HCT116 (cell line): ENCODE measurements around the gene MCF2L2. TPM values are rescaled to one million over a fixed set of nuclear protein-coding genes. Genes with fewer than 3 reads are reported as not detected.

Source experiments
- ATAC-seq: fragments of 200-7000 bp; cut with Tn5 transposase; 2 replicates; pipeline ENCODE4 v1.9.1; 2020; ENCODE audit warnings: mild to moderate bottlenecking, moderate library complexity
- BruUV-seq: library from RNA; stranded (reverse); fragments of 400-500 nt; replicated peaks from 2 replicates; lab custom pipeline; 2021; lab: Mats Ljungman, UMichigan
- CTCF ChIA-PET: fragments of 300-600 bp; sonication (Branson Sonifier 250); formaldehyde crosslinking; loops from one replicate; lab custom pipeline; 2021; ENCODE audit warnings: antibody characterized with exemption; lab: Charles Lee
- POLR2A ChIA-PET: fragments of 300-600, 350-600 bp; sonication (Branson Sonifier 250); formaldehyde crosslinking; loops from one replicate; lab custom pipeline; 2021; ENCODE audit warnings: antibody characterized with exemption; lab: Charles Lee
- RAD21 ChIA-PET, 2 experiments: fragments of 300-600 bp; sonication (Branson Sonifier 250); formaldehyde crosslinking; loops; one replicate each; lab custom pipeline; 2023; ENCODE audit warnings: low total read pairs in 2 of 2; ENCODE audit not compliant: uncharacterized antibody in 2 of 2, unreplicated experiment in 2 of 2, low non-redundant PET in 1 of 2; lab: Charles Lee
- DNase-seq: peaks from one replicate; pipeline ENCODE4 v3.0.0-alpha.2; 2010; ENCODE audit warnings: low read depth, low spot score
- H2AFZ ChIP-seq: fragments of 200-600 bp; shearing (Covaris generic), sonication (generic); 2 replicates; pipeline ENCODE4 v1.6.1; 2017; ENCODE audit warnings: low read depth, mixed run types, mixed read lengths, antibody characterized with exemption, low read length; ENCODE audit not compliant: poor library complexity, severe bottlenecking
- H3K27ac ChIP-seq: 2 replicates; pipeline ENCODE4 v1.5.1; 2012; ENCODE audit warnings: low read depth, low read length
- H3K27me3 ChIP-seq: fragments of 200-600 bp; sonication (generic); 2 replicates; pipeline ENCODE4 v1.6.1; 2016; ENCODE audit warnings: mixed run types, low read length, mixed read lengths; ENCODE audit not compliant: insufficient read depth
- H3K36me3 ChIP-seq, 2 experiments: fragments of 200-500 bp in 1 of 2; fragments of 200-600 bp in 1 of 2; sonication (Bioruptor generic) in 1 of 2; sonication (generic) in 1 of 2; 2 replicates each; pipeline versions ENCODE4 v1.5.1 to v1.6.1; 2014 to 2016; ENCODE audit warnings: low read length in 2 of 2, inconsistent platforms in 1 of 2, mixed read lengths in 1 of 2, mixed run types in 1 of 2; ENCODE audit not compliant: insufficient read depth in 2 of 2, control insufficient read depth in 1 of 2
- H3K4me1 ChIP-seq, 2 experiments: fragments of 200-600 bp in 1 of 2; sonication (generic) in 1 of 2; 2 replicates each; pipeline versions ENCODE4 v1.5.1 to v1.6.1; 2012 to 2017; ENCODE audit warnings: low read length in 2 of 2, inconsistent platforms in 1 of 2, mild to moderate bottlenecking in 1 of 2, mixed read lengths in 1 of 2, mixed run types in 1 of 2, moderate library complexity in 1 of 2; ENCODE audit not compliant: insufficient read depth in 2 of 2, control insufficient read depth in 1 of 2
- H3K4me2 ChIP-seq: fragments of 200-600 bp; sonication (generic); 2 replicates; pipeline ENCODE4 v1.6.1; 2017; ENCODE audit warnings: mixed run types, low read length, mixed read lengths
- H3K4me3 ChIP-seq, 2 experiments: fragments of 200-600 bp in 1 of 2; sonication (generic) in 1 of 2; replicated peaks in 1 of 2; 2 replicates each; pipeline ENCODE4 v1.5.1; 2011 to 2016; ENCODE audit warnings: low read length in 2 of 2, control low read depth in 1 of 2, low read depth in 1 of 2, mild to moderate bottlenecking in 1 of 2, mixed read lengths in 1 of 2, mixed run types in 1 of 2
- H3K79me2 ChIP-seq: fragments of 200-600 bp; sonication (generic); 2 replicates; pipeline ENCODE4 v1.6.1; 2017; ENCODE audit warnings: mild to moderate bottlenecking, mixed run types, low read length, moderate library complexity, mixed read lengths; ENCODE audit not compliant: insufficient read depth
- H3K9ac ChIP-seq: fragments of 200-600 bp; sonication (generic); 2 replicates; pipeline ENCODE4 v1.6.1; 2016; ENCODE audit warnings: low read length, mixed read lengths
- H3K9me2 ChIP-seq: fragments of 200-600 bp; sonication (generic), shearing (Covaris generic); 2 replicates; pipeline ENCODE4 v1.6.1; 2017; ENCODE audit warnings: mixed run types, mild to moderate bottlenecking, moderate library complexity; ENCODE audit not compliant: insufficient read depth
- H3K9me3 ChIP-seq, 2 experiments: fragments of 200-500 bp in 1 of 2; fragments of 200-600 bp in 1 of 2; sonication (Bioruptor generic) in 1 of 2; sonication (generic) in 1 of 2; 2 replicates each; pipeline ENCODE4 v1.6.1; 2014 to 2017; ENCODE audit warnings: low read length in 2 of 2, mixed read lengths in 2 of 2, inconsistent platforms in 1 of 2, low read depth in 1 of 2, mild to moderate bottlenecking in 1 of 2, mixed run types in 1 of 2, moderate library complexity in 1 of 2; ENCODE audit not compliant: control insufficient read depth in 1 of 2, insufficient read depth in 1 of 2
- H4K20me1 ChIP-seq: fragments of 200-600 bp; sonication (generic), shearing (Covaris generic); 2 replicates; pipeline ENCODE4 v1.6.1; 2017; ENCODE audit warnings: mixed run types, mild to moderate bottlenecking, moderate library complexity; ENCODE audit not compliant: insufficient read depth
- CBX3 ChIP-seq: IDR thresholded peaks from 2 replicates; pipeline ENCODE4 v1.6.1; 2012; ENCODE audit warnings: low read depth
- SP1 ChIP-seq: IDR thresholded peaks from 2 replicates; pipeline ENCODE4 v1.6.1; 2012; ENCODE audit warnings: low read depth
- YY1 ChIP-seq: IDR thresholded peaks from 2 replicates; pipeline ENCODE4 v1.6.1; 2011; ENCODE audit warnings: low read length, low read depth, moderate library complexity, mild to moderate bottlenecking; ENCODE audit not compliant: insufficient replicate concordance; ENCODE audit errors: extremely low read depth
- intact Hi-C: fragments of 100-400 bp; cut with micrococcal nuclease; formaldehyde crosslinking; loops from 2 replicates; pipeline ENCODE4 v1.10.0; 2022
- total RNA-seq: library from RNA; stranded (reverse); gene quantifications from one replicate; pipeline ENCODE4 v1.2.1, GENCODE V29; 2021; ENCODE audit not compliant: unreplicated experiment
- TF ChIP-seq, protein P1 (sequence below): IDR thresholded peaks from 2 replicates; pipeline ENCODE4 v1.6.1; 2012; ENCODE audit warnings: low read depth
- TF ChIP-seq, protein P2 (sequence below): IDR thresholded peaks from 2 replicates; pipeline ENCODE4 v1.6.1; 2012

Gene MCF2L2
- total RNA-seq, 1 experiment from 2014 or later, result 1.5 TPM

GRCh38 chr3:183443395-183444385 is 15.3 kb upstream of the MCF2L2 start:
- Histone ChIP-seq H4K20me1 (no peaks in the 10 kb centered on the region), H3K4me2 (no peak overlapping the region), H3K9ac (no peak overlapping the region), H2AFZ (no peak overlapping the region), H3K36me3 (no peaks in the 10 kb centered on the region), H3K4me3 (no peak overlapping the region), H3K27ac (no peak overlapping the region), H3K27me3 (no peaks in the 10 kb centered on the region), H3K79me2 (no peaks in the 10 kb centered on the region), H3K9me3 (peaks cover 0 to 5% of the 10 kb centered on the region in 2 experiments; a peak in 1 of 4 replicates), H3K9me2 (no peaks in the 10 kb centered on the region), H3K4me1 (peaks cover 0 to 13% of the 10 kb centered on the region in 2 experiments; a peak in 2 of 4 replicates)
- DNase-seq (no peak), ATAC-seq (no peak)
- ChIA-PET CTCF (no interaction called here), RAD21 (no interaction called here), POLR2A (no interaction called here)
- TF ChIP-seq SP1, result no peak
- 0 out of 2 replicates have a peak, but pooled peaks have one; percentile 23 for TF ChIP-seq CBX3
- TF ChIP-seq, protein P1, sequence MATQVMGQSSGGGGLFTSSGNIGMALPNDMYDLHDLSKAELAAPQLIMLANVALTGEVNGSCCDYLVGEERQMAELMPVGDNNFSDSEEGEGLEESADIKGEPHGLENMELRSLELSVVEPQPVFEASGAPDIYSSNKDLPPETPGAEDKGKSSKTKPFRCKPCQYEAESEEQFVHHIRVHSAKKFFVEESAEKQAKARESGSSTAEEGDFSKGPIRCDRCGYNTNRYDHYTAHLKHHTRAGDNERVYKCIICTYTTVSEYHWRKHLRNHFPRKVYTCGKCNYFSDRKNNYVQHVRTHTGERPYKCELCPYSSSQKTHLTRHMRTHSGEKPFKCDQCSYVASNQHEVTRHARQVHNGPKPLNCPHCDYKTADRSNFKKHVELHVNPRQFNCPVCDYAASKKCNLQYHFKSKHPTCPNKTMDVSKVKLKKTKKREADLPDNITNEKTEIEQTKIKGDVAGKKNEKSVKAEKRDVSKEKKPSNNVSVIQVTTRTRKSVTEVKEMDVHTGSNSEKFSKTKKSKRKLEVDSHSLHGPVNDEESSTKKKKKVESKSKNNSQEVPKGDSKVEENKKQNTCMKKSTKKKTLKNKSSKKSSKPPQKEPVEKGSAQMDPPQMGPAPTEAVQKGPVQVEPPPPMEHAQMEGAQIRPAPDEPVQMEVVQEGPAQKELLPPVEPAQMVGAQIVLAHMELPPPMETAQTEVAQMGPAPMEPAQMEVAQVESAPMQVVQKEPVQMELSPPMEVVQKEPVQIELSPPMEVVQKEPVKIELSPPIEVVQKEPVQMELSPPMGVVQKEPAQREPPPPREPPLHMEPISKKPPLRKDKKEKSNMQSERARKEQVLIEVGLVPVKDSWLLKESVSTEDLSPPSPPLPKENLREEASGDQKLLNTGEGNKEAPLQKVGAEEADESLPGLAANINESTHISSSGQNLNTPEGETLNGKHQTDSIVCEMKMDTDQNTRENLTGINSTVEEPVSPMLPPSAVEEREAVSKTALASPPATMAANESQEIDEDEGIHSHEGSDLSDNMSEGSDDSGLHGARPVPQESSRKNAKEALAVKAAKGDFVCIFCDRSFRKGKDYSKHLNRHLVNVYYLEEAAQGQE, result no peak
- TF ChIP-seq, protein P2, sequence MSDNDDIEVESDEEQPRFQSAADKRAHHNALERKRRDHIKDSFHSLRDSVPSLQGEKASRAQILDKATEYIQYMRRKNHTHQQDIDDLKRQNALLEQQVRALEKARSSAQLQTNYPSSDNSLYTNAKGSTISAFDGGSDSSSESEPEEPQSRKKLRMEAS, result no peak
- no peak for TF ChIP-seq YY1
- no TSS peak for BruUV-seq
- intact Hi-C loops, result no loop called here
